Measurements from ENCODE around the gene UST.

UST gene

DNA sequence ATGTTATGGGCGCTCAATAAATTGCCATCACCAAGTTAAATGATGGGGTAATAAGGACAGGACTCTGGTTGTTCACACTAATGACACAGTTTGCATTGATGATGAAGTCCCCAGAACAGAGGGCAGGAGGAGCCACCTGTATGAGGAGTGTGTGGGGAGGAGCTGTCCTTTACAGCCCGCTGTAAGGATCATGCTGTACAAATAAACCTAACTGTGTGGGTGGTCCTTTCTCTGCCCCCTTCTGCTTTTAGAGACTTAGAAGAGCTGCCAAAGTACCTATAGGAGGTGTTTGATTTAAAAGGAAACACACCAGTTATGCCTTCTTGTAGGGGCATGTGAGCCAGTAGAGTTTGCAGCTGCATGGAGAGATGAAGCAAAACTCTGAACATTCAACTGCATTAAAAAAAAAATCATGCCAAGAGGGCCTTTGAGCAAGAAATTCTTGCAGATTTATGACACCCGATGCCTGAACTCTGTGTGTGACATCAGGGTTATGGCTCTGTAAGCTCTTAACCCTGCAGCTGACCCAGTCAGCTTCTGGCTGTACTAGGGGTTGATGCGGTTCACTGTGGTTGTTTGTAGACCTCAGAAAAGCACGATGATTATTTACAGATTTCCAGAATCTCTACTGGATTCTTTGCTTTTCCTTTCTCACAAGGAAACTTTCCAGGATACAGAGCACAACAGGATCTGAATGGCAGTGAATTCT, 67.4 kb downstream of the UST start:
- H3K4me1 ChIP-seq = peaks cover 0 to 9% (median 0%) of the 10 kb centered on the region in 10 experiments; a peak in 5 of 20 replicates
- no peak overlapping the region for H3K27ac ChIP-seq
- H4K20me1 ChIP-seq = peaks cover 0 to 90% (median 0%) of the 10 kb centered on the region in 11 experiments; a peak in 6 of 22 replicates
- H3K4me2 ChIP-seq = no peak overlapping the region
- peaks cover 0 to 18% (median 6%) of the 10 kb centered on the region in 11 experiments; a peak in 8 of 22 replicates for H3K36me3 ChIP-seq
- no peaks in the 10 kb centered on the region for H3K27me3 ChIP-seq
- H3K9ac ChIP-seq = no peak overlapping the region
- peaks cover 15 to 25% (median 21%) of the 10 kb centered on the region in 11 experiments for H3K9me3 ChIP-seq (replicated peaks in 1 of 11)
- H3K4me3 ChIP-seq = no peak overlapping the region
- TF ChIP-seq Cebpa-rat (IDR thresholded peaks at IDR 0.05) = no peak

DNA sequence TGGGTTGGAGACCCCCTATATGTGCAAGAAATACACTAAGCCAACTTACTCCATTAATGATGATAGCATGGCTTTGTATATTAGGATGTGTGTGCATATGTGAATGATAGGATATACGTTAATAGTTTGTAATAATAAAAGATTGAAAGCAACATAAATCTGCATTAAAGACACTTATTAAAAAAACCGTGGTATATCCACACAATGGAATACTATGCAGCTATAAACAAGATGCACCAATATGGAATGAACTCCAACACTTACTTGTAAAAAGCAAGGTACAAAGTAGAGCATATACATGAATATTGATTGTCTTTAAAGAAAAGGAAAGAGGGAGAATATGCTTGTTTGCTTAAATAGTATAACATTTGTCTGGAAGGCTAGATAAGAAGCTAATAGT, 68.0 kb downstream of the UST start:
- Histone ChIP-seq H3K4me3 (no peak overlapping the region), H3K9ac (no peak overlapping the region)
- no peak for TF ChIP-seq Cebpa-rat (IDR thresholded peaks at IDR 0.05)

DNA sequence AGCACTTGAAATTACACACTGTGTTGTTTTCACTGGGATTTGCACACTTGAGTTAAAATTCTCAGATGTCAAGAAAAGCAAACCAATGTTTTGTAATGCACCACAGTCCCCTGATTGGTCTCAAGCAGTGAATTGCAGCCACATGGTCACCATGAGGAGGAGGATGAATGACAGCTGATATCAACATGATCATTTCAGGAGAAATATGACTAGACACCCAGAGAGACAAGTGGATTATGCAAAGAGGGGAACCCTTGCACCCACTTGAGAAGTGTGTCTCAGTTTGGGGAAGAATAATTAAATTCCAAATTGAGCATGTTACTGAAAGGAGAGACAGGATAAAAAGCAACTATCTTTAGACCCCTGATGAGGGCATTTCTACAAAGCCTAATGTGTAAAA, 69.3 kb downstream of the UST start:
- no peaks in the 10 kb centered on the region for H3K27me3 ChIP-seq
- H3K36me3 ChIP-seq = peaks cover 0 to 18% (median 6%) of the 10 kb centered on the region in 11 experiments; a peak in 8 of 22 replicates
- peaks cover 0 to 82% (median 0%) of the 10 kb centered on the region in 11 experiments; a peak in 6 of 22 replicates for H4K20me1 ChIP-seq
- no peak for TF ChIP-seq Cebpa-rat (IDR thresholded peaks at IDR 0.05)
- H3K9me3 ChIP-seq (replicated peaks in 1 of 11) = peaks cover 15 to 25% (median 21%) of the 10 kb centered on the region in 11 experiments
- H3K4me1 ChIP-seq = peaks cover 0 to 9% (median 0%) of the 10 kb centered on the region in 10 experiments; a peak in 5 of 20 replicates
- no peak overlapping the region for H3K27ac ChIP-seq
- H3K4me3 ChIP-seq = no peak overlapping the region
- no peak overlapping the region for H3K9ac ChIP-seq
- no peak overlapping the region for H3K4me2 ChIP-seq

More for the DNA sequence above, 68.0 kb downstream of the UST start:
- Histone ChIP-seq H3K36me3 (peaks cover 0 to 18% (median 6%) of the 10 kb centered on the region in 11 experiments; a peak in 8 of 22 replicates), H3K27me3 (no peaks in the 10 kb centered on the region), H3K4me1 (peaks cover 0 to 9% (median 0%) of the 10 kb centered on the region in 10 experiments; a peak in 5 of 20 replicates), H3K27ac (no peak overlapping the region), H4K20me1 (peaks cover 0 to 90% (median 0%) of the 10 kb centered on the region in 11 experiments; a peak in 6 of 22 replicates), H3K9me3 (replicated peaks in 1 of 11) (peaks cover 15 to 25% (median 21%) of the 10 kb centered on the region in 11 experiments), H3K4me2 (no peak overlapping the region)

DNA sequence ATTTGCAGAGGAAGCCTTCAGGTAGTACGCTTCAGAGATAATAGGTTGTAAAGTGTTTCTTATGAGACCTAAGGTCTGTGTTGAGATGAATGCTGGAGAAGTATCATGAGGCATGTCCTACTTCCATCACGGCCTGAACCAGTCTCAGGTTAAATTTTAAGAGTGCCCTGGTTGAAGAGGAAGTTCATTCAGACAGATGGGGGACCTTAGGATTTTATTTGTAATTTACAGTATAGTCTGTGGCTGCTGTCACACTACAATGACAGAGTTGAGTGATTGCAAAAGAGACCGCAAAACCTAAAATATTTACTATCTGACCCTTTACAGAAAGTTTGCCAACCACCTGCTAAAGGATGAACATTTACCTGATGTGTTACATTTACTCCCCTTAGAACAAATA, 70.9 kb downstream of the UST start:
- no peak overlapping the region for H3K4me2 ChIP-seq
- peaks cover 15 to 20% (median 16%) of the 10 kb centered on the region in 11 experiments for H3K9me3 ChIP-seq (replicated peaks in 1 of 11)
- H4K20me1 ChIP-seq = peaks cover 0 to 81% (median 0%) of the 10 kb centered on the region in 11 experiments; a peak in 6 of 22 replicates
- H3K4me3 ChIP-seq = no peak overlapping the region
- no peak overlapping the region for H3K27ac ChIP-seq
- no peak for TF ChIP-seq Cebpa-rat (IDR thresholded peaks at IDR 0.05)
- no peaks in the 10 kb centered on the region for H3K27me3 ChIP-seq
- peaks cover 0 to 9% (median 0%) of the 10 kb centered on the region in 10 experiments; a peak in 6 of 20 replicates for H3K4me1 ChIP-seq
- peaks cover 0 to 13% (median 6%) of the 10 kb centered on the region in 11 experiments; a peak in 7 of 22 replicates for H3K36me3 ChIP-seq
- no peak overlapping the region for H3K9ac ChIP-seq

DNA sequence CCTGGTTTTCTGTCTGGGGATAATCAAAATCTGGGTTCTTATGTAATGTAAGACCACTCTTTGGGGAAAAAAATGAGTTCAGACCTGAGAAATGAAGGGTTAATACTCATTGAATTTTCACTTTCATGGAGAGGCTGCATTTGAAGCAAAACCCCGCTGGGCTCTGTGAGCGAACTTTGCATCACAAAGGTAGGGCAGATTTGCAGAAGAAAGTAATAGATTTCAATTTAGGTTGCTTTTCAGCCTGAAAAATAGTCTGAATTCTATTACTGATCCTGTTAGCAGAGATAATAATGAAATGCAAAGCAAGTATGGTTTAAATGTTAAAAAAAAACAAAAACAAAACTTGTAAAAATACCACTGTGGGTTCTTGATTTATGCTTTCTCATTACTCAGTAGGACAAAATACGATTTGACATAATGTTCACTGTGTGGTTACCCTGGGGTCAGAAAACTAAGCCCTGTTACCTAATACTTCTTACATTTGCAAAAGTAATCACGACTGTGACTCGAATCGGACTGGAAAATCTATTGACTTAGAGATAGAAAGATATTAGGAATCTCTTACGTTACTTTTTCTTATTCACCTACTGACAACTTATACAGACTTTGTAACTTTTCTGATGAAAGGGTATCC, 72.2 kb downstream of the UST start:
- Histone ChIP-seq H3K4me1 (peaks cover 9 to 21% (median 12%) of the 10 kb centered on the region in 10 experiments; a peak in 19 of 20 replicates), H3K4me2 (no peak overlapping the region), H4K20me1 (peaks cover 0 to 87% (median 0%) of the 10 kb centered on the region in 11 experiments; a peak in 7 of 22 replicates), H3K27ac (no peak overlapping the region), H3K36me3 (peaks cover 0 to 10% (median 4%) of the 10 kb centered on the region in 11 experiments; a peak in 7 of 22 replicates), H3K9ac (no peak overlapping the region), H3K9me3 (replicated peaks in 1 of 11) (peaks cover 12 to 14% (median 13%) of the 10 kb centered on the region in 11 experiments), H3K27me3 (no peaks in the 10 kb centered on the region), H3K4me3 (no peak overlapping the region)
- TF ChIP-seq Cebpa-rat (IDR thresholded peaks at IDR 0.05) = no peak

DNA sequence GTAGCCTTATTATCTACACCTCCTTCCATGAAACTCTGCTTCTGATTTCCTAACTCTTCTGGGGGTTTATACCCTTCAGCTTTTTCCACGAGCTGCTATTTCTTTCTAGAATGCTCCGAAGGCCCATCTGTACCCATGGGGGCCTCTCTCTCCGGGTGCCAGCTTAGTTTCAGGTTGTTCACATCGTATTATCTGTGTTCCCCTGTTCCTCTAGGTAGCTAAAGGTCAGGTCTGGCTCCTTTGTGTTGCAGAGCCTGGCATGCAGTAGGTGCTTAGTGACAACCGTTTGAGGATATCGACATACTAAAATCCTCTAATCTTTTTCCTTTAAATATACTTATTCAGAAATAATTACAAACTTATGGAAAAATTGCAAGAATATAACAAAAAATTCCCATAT, 73.0 kb downstream of the UST start:
- H3K27me3 ChIP-seq = no peaks in the 10 kb centered on the region
- no peak overlapping the region for H3K4me3 ChIP-seq
- H3K27ac ChIP-seq = no peak overlapping the region
- peaks cover 0 to 2% (median 0%) of the 10 kb centered on the region in 11 experiments; a peak in 3 of 22 replicates for H3K36me3 ChIP-seq
- H3K9me3 ChIP-seq (replicated peaks in 1 of 11) = peaks cover 4 to 6% (median 5%) of the 10 kb centered on the region in 11 experiments
- H3K4me1 ChIP-seq = peaks cover 13 to 24% (median 15%) of the 10 kb centered on the region in 10 experiments; a peak in 19 of 20 replicates
- TF ChIP-seq Cebpa-rat (IDR thresholded peaks at IDR 0.05) = no peak
- H3K9ac ChIP-seq = no peak overlapping the region
- peaks cover 0 to 83% (median 0%) of the 10 kb centered on the region in 11 experiments; a peak in 7 of 22 replicates for H4K20me1 ChIP-seq
- no peak overlapping the region for H3K4me2 ChIP-seq

DNA sequence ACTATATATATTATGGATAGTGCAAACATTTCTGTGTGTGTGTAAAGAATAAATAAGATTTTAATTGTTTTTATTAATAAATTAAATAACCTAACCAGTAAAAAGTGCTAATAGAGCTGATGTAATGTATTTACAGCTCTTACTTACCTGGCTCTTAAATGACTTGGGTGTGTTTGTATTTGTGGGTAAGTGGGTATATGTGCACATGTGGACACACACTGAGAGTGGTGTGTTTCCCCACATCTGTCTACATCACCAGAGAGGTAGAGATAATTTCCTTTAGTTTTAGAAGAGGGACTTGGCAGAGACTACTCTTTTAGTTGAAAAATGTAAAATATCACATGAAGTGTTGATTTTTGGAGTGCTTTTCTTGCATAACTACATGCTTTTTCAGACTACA, 76.0 kb downstream of the UST start:
- H3K9ac ChIP-seq = no peak overlapping the region
- peaks cover 0 to 83% (median 0%) of the 10 kb centered on the region in 11 experiments; a peak in 7 of 22 replicates for H4K20me1 ChIP-seq
- no peaks in the 10 kb centered on the region; a peak in 1 of 22 replicates for H3K36me3 ChIP-seq
- H3K4me1 ChIP-seq = peaks cover 12 to 27% (median 14%) of the 10 kb centered on the region in 10 experiments; a peak in 19 of 20 replicates
- no peak overlapping the region for H3K27ac ChIP-seq
- H3K9me3 ChIP-seq (replicated peaks in 1 of 11) = peaks cover 0 to 7% (median 0%) of the 10 kb centered on the region in 11 experiments; a peak in 8 of 22 replicates
- H3K27me3 ChIP-seq = no peaks in the 10 kb centered on the region
- no peak overlapping the region for H3K4me3 ChIP-seq
- no peak for TF ChIP-seq Cebpa-rat (IDR thresholded peaks at IDR 0.05)
- no peak overlapping the region; a peak in 4 of 22 replicates for H3K4me2 ChIP-seq

DNA sequence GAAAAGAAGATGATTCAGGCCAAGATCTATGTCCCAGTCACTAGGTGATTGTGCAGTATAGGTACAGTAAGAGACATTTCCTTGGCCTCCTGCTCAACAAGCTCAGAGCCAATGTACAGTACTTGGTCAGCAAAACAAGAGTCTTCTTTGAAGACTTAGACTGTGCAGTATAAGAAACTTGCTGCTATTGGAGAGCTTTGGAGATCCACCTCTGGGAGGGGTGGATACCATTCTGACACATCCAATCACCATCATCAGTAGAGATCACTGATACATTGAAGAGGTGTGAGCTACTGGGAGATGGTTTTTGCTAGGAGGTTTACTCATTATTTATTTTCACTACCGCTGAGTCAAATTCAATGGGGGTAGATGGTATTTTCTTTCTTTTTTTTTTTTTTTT, 77.5 kb downstream of the UST start:
- no peak for TF ChIP-seq Cebpa-rat (IDR thresholded peaks at IDR 0.05)
- peak overlapping the region; percentile 29 to 81 (median 58) for H3K4me2 ChIP-seq
- H3K27me3 ChIP-seq = no peaks in the 10 kb centered on the region
- no peaks in the 10 kb centered on the region; a peak in 1 of 22 replicates for H3K36me3 ChIP-seq
- no peak overlapping the region for H3K9ac ChIP-seq
- H3K4me1 ChIP-seq = peaks cover 12 to 28% (median 14%) of the 10 kb centered on the region in 10 experiments; a peak in 19 of 20 replicates
- peaks cover 0 to 7% (median 0%) of the 10 kb centered on the region in 11 experiments; a peak in 8 of 22 replicates for H3K9me3 ChIP-seq (replicated peaks in 1 of 11)
- no peak overlapping the region for H3K27ac ChIP-seq
- H4K20me1 ChIP-seq = peaks cover 0 to 81% (median 0%) of the 10 kb centered on the region in 11 experiments; a peak in 5 of 22 replicates
- H3K4me3 ChIP-seq = no peak overlapping the region

Measured in BLaER1 treated with 17β-estradiol and CSF1 and Interleukin-3, amounts not matched to agents 10 nM and 100 nM (cell line).